GM20000 (cell line): ENCODE measurements around the gene UBQLN4.
A peak's percentile ranks its signal among the peaks of the same experiment; 100 is the strongest.

Source experiments
- DNase-seq: peaks from one replicate; pipeline ENCODE4 v3.0.0; 2012; ENCODE audit warnings: low spot score
- TF ChIP-seq, protein P1 (sequence below): IDR thresholded peaks from 2 replicates; pipeline ENCODE4 v1.5.1; 2012; ENCODE audit warnings: mild to moderate bottlenecking, control low read depth; ENCODE audit errors: extremely low read depth, missing control alignments

Gene UBQLN4

DNA sequence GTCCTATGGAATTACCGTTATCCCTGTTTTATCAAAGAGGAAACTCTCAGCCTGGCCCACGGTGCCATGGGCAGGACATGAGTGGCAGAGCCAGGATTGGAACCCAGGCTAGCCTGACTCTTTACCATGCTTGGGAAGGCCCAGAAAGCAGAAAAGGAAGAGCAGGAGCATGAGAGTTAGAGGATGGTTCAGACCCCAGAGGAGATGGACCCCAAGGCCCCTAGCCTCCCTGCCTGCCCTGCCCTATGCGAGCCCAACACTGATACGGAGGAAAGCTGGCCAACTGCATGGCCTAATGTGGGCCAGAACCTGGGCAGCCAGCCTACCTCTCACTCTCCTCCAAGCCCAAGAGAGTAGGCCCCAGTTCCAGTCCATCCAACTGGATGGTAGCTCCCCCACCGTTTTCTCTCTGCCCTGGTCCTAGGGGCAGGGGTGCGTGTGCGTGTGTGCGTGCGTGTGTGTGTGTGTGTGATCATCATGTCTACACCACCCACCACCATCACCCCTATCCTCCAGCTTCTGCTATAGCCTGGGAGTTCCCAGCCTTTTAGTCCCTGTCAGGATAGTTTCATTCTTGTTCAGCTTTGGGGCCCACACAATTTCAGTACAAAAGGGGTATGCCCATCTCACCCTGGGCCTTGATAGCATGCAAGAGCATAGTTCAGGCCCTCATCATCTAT, 44.0 kb upstream of the UBQLN4 start:
- TF ChIP-seq, protein P1, sequence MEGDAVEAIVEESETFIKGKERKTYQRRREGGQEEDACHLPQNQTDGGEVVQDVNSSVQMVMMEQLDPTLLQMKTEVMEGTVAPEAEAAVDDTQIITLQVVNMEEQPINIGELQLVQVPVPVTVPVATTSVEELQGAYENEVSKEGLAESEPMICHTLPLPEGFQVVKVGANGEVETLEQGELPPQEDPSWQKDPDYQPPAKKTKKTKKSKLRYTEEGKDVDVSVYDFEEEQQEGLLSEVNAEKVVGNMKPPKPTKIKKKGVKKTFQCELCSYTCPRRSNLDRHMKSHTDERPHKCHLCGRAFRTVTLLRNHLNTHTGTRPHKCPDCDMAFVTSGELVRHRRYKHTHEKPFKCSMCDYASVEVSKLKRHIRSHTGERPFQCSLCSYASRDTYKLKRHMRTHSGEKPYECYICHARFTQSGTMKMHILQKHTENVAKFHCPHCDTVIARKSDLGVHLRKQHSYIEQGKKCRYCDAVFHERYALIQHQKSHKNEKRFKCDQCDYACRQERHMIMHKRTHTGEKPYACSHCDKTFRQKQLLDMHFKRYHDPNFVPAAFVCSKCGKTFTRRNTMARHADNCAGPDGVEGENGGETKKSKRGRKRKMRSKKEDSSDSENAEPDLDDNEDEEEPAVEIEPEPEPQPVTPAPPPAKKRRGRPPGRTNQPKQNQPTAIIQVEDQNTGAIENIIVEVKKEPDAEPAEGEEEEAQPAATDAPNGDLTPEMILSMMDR: no peak
- DNase-seq: no peak

- peak; percentile 81 for DNase-seq
- TF ChIP-seq, protein P1: peak; percentile 87
Measured at GRCh38 chr1:156096640-156097391, 43.2 kb upstream of the UBQLN4 start.

DNA sequence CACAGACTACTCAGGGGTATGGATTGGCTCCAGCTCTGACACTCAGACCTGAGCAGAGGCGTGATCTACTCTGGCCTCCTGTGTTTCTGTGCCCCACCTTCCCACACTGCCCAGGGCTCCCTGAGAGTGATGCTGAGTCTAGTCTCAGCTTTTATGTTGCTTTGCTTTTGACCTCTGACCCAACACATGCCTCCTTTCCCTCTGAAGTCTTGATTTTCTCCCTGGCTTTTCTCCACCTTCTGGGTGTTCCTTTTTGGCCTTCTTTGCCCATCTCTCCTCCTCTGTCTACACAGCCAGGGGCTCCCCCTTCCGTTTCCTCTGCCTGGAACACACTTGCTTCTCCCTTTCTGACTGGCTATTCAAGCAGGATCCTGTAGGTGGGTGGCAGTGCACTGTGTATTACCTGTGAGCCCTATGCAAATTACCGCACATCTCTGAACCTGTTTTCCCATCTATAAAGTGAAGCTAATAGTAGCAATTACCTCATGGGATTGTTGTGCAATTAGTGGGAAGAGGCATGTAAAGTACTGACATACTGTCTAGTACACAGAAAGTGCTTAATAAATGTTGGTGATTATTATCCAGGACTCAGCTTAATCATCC, 42.4 kb upstream of the UBQLN4 start:
- no peak for DNase-seq
- TF ChIP-seq, protein P1: no peak

- TF ChIP-seq, protein P1: no peak
- no peak for DNase-seq
Measured at GRCh38 chr1:156091610-156092009, 38.0 kb upstream of the UBQLN4 start.

- TF ChIP-seq, protein P1: peak; percentile 74
- peak; percentile 82 for DNase-seq
Measured at GRCh38 chr1:156090840-156091188, 37.2 kb upstream of the UBQLN4 start.

DNA sequence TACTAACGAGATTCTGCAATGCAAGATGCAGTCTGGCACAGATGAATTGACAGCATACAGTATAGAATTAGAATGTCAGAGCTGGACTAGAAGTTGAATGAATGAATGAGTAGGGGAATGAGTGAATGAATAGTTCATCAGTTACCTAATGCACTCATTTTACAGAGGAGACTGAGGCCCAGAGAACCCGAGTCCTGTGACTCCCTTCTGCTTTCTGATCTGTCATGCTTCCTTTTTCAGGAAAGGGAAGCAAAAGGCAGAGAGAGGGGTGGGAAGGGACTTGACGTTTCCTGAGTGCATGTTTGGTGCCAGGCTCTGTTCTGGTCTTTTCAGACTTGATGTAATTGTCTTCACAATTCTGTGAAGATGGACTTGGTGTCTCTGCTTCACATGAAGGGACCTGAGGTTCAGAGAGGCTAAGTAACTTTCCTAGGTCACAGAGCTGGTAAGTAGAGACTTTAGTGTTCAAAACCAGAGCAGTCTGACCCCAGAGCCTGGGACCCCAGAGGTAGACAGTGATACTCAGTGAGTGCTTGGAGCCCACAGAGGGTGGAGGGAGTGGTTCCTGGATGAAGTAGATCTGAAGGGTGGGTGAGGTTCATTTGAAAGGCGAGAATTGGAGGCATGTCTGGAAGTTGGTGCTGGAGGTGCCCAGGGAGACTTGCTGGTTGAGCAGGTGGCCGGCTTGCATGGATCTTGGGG, 36.7 kb upstream of the UBQLN4 start:
- no peak for DNase-seq
- TF ChIP-seq, protein P1: peak; percentile 9
